ENCODE measurements around the gene EXOC6B. TPM values are rescaled to one million over a fixed set of nuclear protein-coding genes. Genes with fewer than 3 reads are reported as not detected.

The EXOC6B gene
- total RNA-seq, 2 donors from 2014 or later = 16.6 to 36.6 TPM

DNA sequence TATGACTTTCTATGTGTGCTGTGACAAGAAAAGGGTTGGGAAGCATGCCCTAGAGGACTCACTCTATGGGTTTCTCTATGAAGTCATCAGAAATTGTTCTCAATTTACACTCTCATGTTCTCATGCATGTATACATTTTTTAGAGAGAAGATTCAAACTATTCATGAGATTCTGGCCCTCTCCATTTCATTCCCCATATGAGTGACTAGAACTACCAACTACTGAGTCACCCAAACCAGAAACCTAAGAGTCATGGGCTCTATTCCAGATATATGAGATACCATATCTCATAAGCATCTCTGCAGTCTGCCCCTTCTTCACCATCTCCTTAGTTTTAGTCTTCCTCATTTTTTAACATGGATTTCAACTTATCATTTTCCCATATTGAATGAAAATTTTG, 87.7 kb downstream of the EXOC6B start:
- no peaks in the 10 kb centered on the region for H3K4me1 ChIP-seq (replicated peaks)
- no peaks in the 10 kb centered on the region for H3K9me3 ChIP-seq
- intact Hi-C loops (cut with DNase I) = no loop called here
- TF ChIP-seq, protein P1, sequence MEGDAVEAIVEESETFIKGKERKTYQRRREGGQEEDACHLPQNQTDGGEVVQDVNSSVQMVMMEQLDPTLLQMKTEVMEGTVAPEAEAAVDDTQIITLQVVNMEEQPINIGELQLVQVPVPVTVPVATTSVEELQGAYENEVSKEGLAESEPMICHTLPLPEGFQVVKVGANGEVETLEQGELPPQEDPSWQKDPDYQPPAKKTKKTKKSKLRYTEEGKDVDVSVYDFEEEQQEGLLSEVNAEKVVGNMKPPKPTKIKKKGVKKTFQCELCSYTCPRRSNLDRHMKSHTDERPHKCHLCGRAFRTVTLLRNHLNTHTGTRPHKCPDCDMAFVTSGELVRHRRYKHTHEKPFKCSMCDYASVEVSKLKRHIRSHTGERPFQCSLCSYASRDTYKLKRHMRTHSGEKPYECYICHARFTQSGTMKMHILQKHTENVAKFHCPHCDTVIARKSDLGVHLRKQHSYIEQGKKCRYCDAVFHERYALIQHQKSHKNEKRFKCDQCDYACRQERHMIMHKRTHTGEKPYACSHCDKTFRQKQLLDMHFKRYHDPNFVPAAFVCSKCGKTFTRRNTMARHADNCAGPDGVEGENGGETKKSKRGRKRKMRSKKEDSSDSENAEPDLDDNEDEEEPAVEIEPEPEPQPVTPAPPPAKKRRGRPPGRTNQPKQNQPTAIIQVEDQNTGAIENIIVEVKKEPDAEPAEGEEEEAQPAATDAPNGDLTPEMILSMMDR (IDR thresholded peaks at IDR 0.05) = no peak
- TF ChIP-seq POLR2AphosphoS5 (IDR thresholded peaks at IDR 0.05) = no peak
- TF ChIP-seq POLR2A (IDR thresholded peaks at IDR 0.05) = no peak
- no peak for DNase-seq (ENCODE audit: low spot score)
- no peaks in the 10 kb centered on the region for H3K27me3 ChIP-seq (replicated peaks; ENCODE audit: insufficient read depth)
- no peak overlapping the region for H3K27ac ChIP-seq
- H3K4me3 ChIP-seq = no peak overlapping the region
- H3K36me3 ChIP-seq = no peaks in the 10 kb centered on the region

DNA sequence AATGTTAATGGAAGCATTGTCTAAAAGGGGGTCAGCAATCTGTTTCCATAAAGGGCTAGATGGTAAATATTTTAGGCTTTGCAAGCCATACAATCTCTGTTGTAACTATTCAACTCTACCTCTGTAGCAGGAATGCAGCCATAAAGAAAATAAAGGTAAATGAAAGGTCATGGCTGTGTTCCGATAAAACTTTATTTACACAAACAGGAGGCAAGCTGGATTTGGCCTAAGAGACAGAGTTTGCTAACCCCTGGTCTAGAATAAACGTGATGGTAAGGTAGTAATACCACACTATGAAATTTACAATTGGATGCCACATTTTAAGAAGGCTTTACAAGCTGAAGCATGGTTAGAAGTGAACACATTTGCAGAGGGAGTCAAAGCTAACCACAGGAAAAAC, 91.4 kb downstream of the EXOC6B start:
- WGBS = 68% methylated on average over 2 of the region's 2 CpGs
- intact Hi-C loops (cut with DNase I) = no loop called here
- no peak for TF ChIP-seq POLR2AphosphoS5 (IDR thresholded peaks at IDR 0.05)
- no peak for TF ChIP-seq POLR2A (IDR thresholded peaks at IDR 0.05)
- TF ChIP-seq, protein P1 (IDR thresholded peaks at IDR 0.05) = no peak
- Histone ChIP-seq H3K4me1 (replicated peaks) (no peaks in the 10 kb centered on the region), H3K36me3 (no peaks in the 10 kb centered on the region), H3K4me3 (no peak overlapping the region), H3K27me3 (replicated peaks; ENCODE audit: insufficient read depth) (no peaks in the 10 kb centered on the region), H3K27ac (no peak overlapping the region), H3K9me3 (no peaks in the 10 kb centered on the region)
- no peak for DNase-seq (ENCODE audit: low spot score)

DNA sequence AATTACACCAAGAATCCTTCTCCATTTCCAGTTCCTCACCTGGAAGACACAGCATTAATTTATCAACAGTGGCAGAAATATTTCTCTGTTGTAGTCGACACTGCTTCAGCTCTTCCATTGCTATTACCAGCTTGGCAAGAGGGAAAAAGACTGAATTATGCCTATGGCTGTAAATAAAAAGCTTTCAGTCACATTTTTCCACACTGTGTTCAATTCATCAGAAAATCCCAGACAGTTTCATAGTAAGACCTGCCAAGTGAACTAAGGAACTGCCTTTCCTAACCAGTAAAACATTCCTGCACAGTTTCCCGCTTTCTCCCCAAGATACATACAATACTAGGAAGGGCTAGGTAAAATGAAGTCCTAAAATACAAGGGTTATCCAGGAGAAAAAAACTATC, 94.7 kb downstream of the EXOC6B start:
- Histone ChIP-seq H3K36me3 (no peaks in the 10 kb centered on the region), H3K27me3 (replicated peaks; ENCODE audit: insufficient read depth) (no peaks in the 10 kb centered on the region), H3K4me3 (no peak overlapping the region), H3K27ac (no peak overlapping the region), H3K4me1 (replicated peaks) (no peaks in the 10 kb centered on the region), H3K9me3 (no peaks in the 10 kb centered on the region)
- no peak for TF ChIP-seq POLR2AphosphoS5 (IDR thresholded peaks at IDR 0.05)
- TF ChIP-seq, protein P1 (IDR thresholded peaks at IDR 0.05) = no peak
- no peak for TF ChIP-seq POLR2A (IDR thresholded peaks at IDR 0.05)
- no peak for DNase-seq (ENCODE audit: low spot score)
- intact Hi-C loops (cut with DNase I) = no loop called here
- 55% methylated on average over 2 of the region's 2 CpGs for WGBS

DNA sequence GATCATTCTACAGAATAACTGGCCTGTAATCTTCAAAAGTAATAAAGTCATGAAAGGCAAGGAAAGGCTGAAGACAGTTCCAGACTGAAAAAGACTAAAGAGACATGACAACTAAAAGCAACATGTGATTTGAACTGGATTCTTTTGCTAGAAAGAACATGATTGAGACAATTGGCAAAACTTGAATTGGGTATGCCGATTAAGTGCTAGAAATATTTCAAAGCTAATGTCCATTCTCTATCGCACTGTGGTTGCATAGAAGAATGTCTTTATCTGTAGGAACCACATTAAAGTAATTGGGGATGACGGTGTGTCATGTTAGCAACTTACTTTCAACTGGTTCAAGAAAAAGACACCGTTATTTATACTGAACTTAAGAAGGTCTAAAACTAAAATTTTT, 98.5 kb downstream of the EXOC6B start:
- Histone ChIP-seq H3K4me1 (replicated peaks) (no peaks in the 10 kb centered on the region), H3K27me3 (replicated peaks; ENCODE audit: insufficient read depth) (no peaks in the 10 kb centered on the region), H3K4me3 (no peak overlapping the region), H3K36me3 (no peaks in the 10 kb centered on the region), H3K9me3 (no peaks in the 10 kb centered on the region), H3K27ac (no peak overlapping the region)
- DNase-seq (ENCODE audit: low spot score) = no peak
- intact Hi-C loops (cut with DNase I) = no loop called here
- TF ChIP-seq, protein P1 (IDR thresholded peaks at IDR 0.05) = no peak
- TF ChIP-seq POLR2A (IDR thresholded peaks at IDR 0.05) (no peak), POLR2AphosphoS5 (IDR thresholded peaks at IDR 0.05) (no peak)
- WGBS = 97% methylated on average over 4 of the region's 4 CpGs

DNA sequence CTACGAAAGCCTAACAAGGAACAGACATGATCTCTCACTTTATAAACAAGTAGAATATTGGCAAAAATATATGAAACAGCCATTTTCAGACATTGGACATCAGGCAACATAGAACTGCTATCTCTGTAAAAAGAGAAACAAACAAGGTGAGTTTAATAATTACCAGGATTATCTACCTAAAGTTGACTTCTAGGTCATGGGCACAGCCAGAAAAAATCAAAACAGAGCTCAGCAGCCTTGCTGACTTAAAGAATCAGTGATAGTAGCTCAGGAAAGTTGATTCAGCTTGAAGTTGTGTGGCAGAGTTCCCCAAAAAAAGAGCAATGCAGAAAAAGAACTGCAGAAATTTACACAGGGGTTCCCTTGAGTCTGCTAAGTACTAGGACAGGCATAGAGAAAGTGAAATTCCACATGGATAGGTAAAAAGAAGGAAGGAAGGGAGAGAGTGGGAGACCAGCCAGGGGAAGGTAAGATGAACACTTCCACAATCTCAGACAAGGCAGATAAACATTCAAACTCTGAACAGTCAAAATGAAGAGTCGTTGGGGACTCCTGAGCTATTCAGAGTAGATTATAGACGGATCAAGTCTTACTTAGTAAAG, 102.0 kb downstream of the EXOC6B start:
- Histone ChIP-seq H3K27me3 (replicated peaks; ENCODE audit: insufficient read depth) (no peaks in the 10 kb centered on the region), H3K36me3 (no peaks in the 10 kb centered on the region), H3K4me3 (no peak overlapping the region), H3K4me1 (replicated peaks) (no peaks in the 10 kb centered on the region), H3K27ac (no peak overlapping the region), H3K9me3 (no peaks in the 10 kb centered on the region)
- WGBS = 67% methylated on average over 3 of the region's 3 CpGs
- no peak for DNase-seq (ENCODE audit: low spot score)
- intact Hi-C loops (cut with DNase I) = no loop called here
- TF ChIP-seq, protein P1 (IDR thresholded peaks at IDR 0.05) = no peak
- no peak for TF ChIP-seq POLR2AphosphoS5 (IDR thresholded peaks at IDR 0.05)
- TF ChIP-seq POLR2A (IDR thresholded peaks at IDR 0.05) = no peak

Data from prostate gland (tissue), 2 donors.